A673 (cell line): ENCODE data around the gene SEC61A2.

Experiments
- EZH2 ChIP-seq: fragments of 200-600 bp; sonication (generic); IDR thresholded peaks from 2 replicates; pipeline ENCODE4 v1.6.1; 2017; ENCODE audit warnings: borderline replicate concordance, low read depth, mild to moderate bottlenecking, mixed read lengths, antibody characterized with exemption, low read length; ENCODE audit not compliant: poor library complexity, severe bottlenecking
- TF ChIP-seq, protein P1 (sequence below): fragments of 300-800, 200-600 bp; sonication (generic); conservative IDR thresholded peaks from 2 replicates; pipeline ENCODE4 v1.5.1; 2017; ENCODE audit warnings: low read depth, mild to moderate bottlenecking, antibody characterized with exemption, low read length, moderate library complexity, mixed read lengths

DNA sequence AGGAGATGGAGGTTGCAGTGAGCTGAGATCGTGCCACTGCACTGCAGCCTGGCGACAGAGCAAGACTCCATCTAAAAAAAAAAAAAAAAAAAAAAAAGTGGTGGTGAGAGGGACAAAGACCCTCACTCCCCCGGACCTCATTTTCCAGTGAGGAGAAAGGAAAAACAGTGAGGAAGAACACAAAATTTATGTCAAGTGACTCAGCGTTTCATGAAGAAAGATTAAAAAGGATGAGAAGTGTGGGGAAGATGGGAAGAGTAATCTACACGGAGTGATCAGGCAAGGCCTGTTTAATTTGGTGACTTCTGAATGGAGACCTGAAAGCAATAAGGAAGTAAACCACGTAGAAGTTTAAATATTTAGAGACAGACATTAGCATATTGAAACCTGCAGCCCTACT lies 59.2 kb downstream of the SEC61A2 start:
- TF ChIP-seq, protein P1, sequence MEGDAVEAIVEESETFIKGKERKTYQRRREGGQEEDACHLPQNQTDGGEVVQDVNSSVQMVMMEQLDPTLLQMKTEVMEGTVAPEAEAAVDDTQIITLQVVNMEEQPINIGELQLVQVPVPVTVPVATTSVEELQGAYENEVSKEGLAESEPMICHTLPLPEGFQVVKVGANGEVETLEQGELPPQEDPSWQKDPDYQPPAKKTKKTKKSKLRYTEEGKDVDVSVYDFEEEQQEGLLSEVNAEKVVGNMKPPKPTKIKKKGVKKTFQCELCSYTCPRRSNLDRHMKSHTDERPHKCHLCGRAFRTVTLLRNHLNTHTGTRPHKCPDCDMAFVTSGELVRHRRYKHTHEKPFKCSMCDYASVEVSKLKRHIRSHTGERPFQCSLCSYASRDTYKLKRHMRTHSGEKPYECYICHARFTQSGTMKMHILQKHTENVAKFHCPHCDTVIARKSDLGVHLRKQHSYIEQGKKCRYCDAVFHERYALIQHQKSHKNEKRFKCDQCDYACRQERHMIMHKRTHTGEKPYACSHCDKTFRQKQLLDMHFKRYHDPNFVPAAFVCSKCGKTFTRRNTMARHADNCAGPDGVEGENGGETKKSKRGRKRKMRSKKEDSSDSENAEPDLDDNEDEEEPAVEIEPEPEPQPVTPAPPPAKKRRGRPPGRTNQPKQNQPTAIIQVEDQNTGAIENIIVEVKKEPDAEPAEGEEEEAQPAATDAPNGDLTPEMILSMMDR, result no peak
- TF ChIP-seq EZH2, result no peak
